ENCODE results near the gene HMGCLL1.

The HMGCLL1 gene

GRCh38 chr6:55543633-55544309, 35.2 kb downstream of the HMGCLL1 start:
- H3K4me1 Mint-ChIP-seq = no peaks in the 10 kb centered on the region
- TF ChIP-seq CTCF (IDR thresholded peaks at IDR 0.05; ENCODE audit: unreplicated experiment in 3 of 3) = no peak
- peaks cover 2% of the 10 kb centered on the region for H3K9me3 Mint-ChIP-seq
- H3K27ac Mint-ChIP-seq = no peak overlapping the region
- H3K36me3 Mint-ChIP-seq (ENCODE audit: low read depth) = no peaks in the 10 kb centered on the region
- no peaks in the 10 kb centered on the region for H3K27me3 Mint-ChIP-seq (ENCODE audit: low read depth)
- no peak overlapping the region for H3K4me3 Mint-ChIP-seq

- H3K36me3 Mint-ChIP-seq (ENCODE audit: low read depth) = no peaks in the 10 kb centered on the region
Measured at GRCh38 chr6:55541024-55541423, 38.0 kb downstream of the HMGCLL1 start.

GRCh38 chr6:55536391-55536956, 42.5 kb downstream of the HMGCLL1 start:
- TF ChIP-seq CTCF (IDR thresholded peaks at IDR 0.05; ENCODE audit: unreplicated experiment in 3 of 3) = no peak
- H3K27ac Mint-ChIP-seq = peak overlapping the region in 1 of 3 experiments; percentile 42
- no peak overlapping the region for H3K4me3 Mint-ChIP-seq
- no peaks in the 10 kb centered on the region for H3K36me3 Mint-ChIP-seq (ENCODE audit: low read depth)
- H3K4me1 Mint-ChIP-seq = peaks cover 4% of the 10 kb centered on the region
- H3K27me3 Mint-ChIP-seq (ENCODE audit: low read depth) = no peaks in the 10 kb centered on the region
- H3K9me3 Mint-ChIP-seq = peaks cover 2% of the 10 kb centered on the region

More at GRCh38 chr6:55541024-55541423, 38.0 kb downstream of the HMGCLL1 start:
- TF ChIP-seq CTCF (IDR thresholded peaks at IDR 0.05; ENCODE audit: unreplicated experiment in 3 of 3) = no peak
- Mint-ChIP-seq H3K4me1 (peaks cover 4% of the 10 kb centered on the region), H3K4me3 (no peak overlapping the region), H3K9me3 (peaks cover 2% of the 10 kb centered on the region), H3K27me3 (ENCODE audit: low read depth) (no peaks in the 10 kb centered on the region), H3K27ac (no peak overlapping the region)

GRCh38 chr6:55531496-55531895, 47.5 kb downstream of the HMGCLL1 start:
- no peak overlapping the region for H3K4me3 Mint-ChIP-seq
- H3K36me3 Mint-ChIP-seq (ENCODE audit: low read depth) = no peaks in the 10 kb centered on the region
- no peak overlapping the region for H3K27ac Mint-ChIP-seq
- no peaks in the 10 kb centered on the region for H3K9me3 Mint-ChIP-seq
- H3K27me3 Mint-ChIP-seq (ENCODE audit: low read depth) = no peaks in the 10 kb centered on the region
- no peak for TF ChIP-seq CTCF (IDR thresholded peaks at IDR 0.05; ENCODE audit: unreplicated experiment in 3 of 3)
- peaks cover 2% of the 10 kb centered on the region for H3K4me1 Mint-ChIP-seq

GRCh38 chr6:55530931-55531330, 48.1 kb downstream of the HMGCLL1 start:
- no peaks in the 10 kb centered on the region for H3K9me3 Mint-ChIP-seq
- H3K36me3 Mint-ChIP-seq (ENCODE audit: low read depth) = no peaks in the 10 kb centered on the region
- no peak overlapping the region for H3K27ac Mint-ChIP-seq
- H3K4me1 Mint-ChIP-seq = no peaks in the 10 kb centered on the region
- no peak for TF ChIP-seq CTCF (IDR thresholded peaks at IDR 0.05; ENCODE audit: unreplicated experiment in 3 of 3)
- H3K4me3 Mint-ChIP-seq = no peak overlapping the region
- H3K27me3 Mint-ChIP-seq (ENCODE audit: low read depth) = no peaks in the 10 kb centered on the region

GRCh38 chr6:55528624-55529023, 50.4 kb downstream of the HMGCLL1 start:
- Mint-ChIP-seq H3K27me3 (ENCODE audit: low read depth) (no peaks in the 10 kb centered on the region), H3K36me3 (ENCODE audit: low read depth) (no peaks in the 10 kb centered on the region), H3K4me1 (no peaks in the 10 kb centered on the region), H3K9me3 (no peaks in the 10 kb centered on the region), H3K27ac (no peak overlapping the region), H3K4me3 (no peak overlapping the region)
- peak in 2 of 3 experiments; percentile 18 to 43 for TF ChIP-seq CTCF (IDR thresholded peaks at IDR 0.05; ENCODE audit: unreplicated experiment in 3 of 3)
